ENCODE data around the gene HES1.
"Not testable (repeated sequence)": the region's sequence is repeated elsewhere in the genome, so short reads cannot be mapped to it uniquely, and the experiment has no call there.

GRCh38 chr3:194128919-194129295 is 7.0 kb upstream of the HES1 start:
- TF ChIP-seq EP300, POLR2A (IDR thresholded peaks at IDR 0.05): not testable (repeated sequence)

Data from tibial nerve (tissue), 3 donors.